GM23248 (cell line): ENCODE results near the gene CCDC15. TPM values are rescaled to one million over a fixed set of nuclear protein-coding genes. Genes with fewer than 3 reads are reported as not detected.

Experiments used
- DNase-seq: peaks from one replicate; pipeline ENCODE4 v3.0.0-alpha.2; 2015
- H2AFZ ChIP-seq: fragments of 200-600 bp; sonication (generic); 2 replicates; pipeline ENCODE4 v1.6.1; 2016; ENCODE audit warnings: antibody characterized with exemption
- H3F3A ChIP-seq: fragments of 200-600 bp; sonication (generic); 2 replicates; pipeline ENCODE4 v1.6.1; 2016; ENCODE audit warnings: mild to moderate bottlenecking, antibody characterized with exemption, mixed run types; ENCODE audit not compliant: insufficient read depth
- H3K27ac ChIP-seq: fragments of 200-600 bp; sonication (generic); 2 replicates; pipeline ENCODE4 v1.5.1; 2016; ENCODE audit warnings: mild to moderate bottlenecking
- H3K27me3 ChIP-seq: fragments of 200-600 bp; sonication (generic); replicated peaks from 2 replicates; pipeline ENCODE4 v1.6.1; 2016; ENCODE audit warnings: mild to moderate bottlenecking; ENCODE audit not compliant: insufficient read depth
- H3K36me3 ChIP-seq: fragments of 200-600 bp; sonication (generic); 2 replicates; pipeline ENCODE4 v1.6.1; 2016; ENCODE audit warnings: low read depth, mild to moderate bottlenecking
- H3K4me1 ChIP-seq: fragments of 200-600 bp; sonication (generic); 2 replicates; pipeline ENCODE4 v1.6.1; 2016; ENCODE audit warnings: mild to moderate bottlenecking; ENCODE audit not compliant: insufficient read depth
- H3K4me2 ChIP-seq: fragments of 200-600 bp; sonication (generic); one replicate; pipeline ENCODE4 v1.6.1; 2016; ENCODE audit warnings: mild to moderate bottlenecking; ENCODE audit not compliant: unreplicated experiment
- H3K4me3 ChIP-seq: fragments of 200-600 bp; sonication (generic); 2 replicates; pipeline ENCODE4 v1.5.1; 2016; ENCODE audit warnings: mild to moderate bottlenecking
- H3K79me2 ChIP-seq: fragments of 200-600 bp; sonication (generic); 2 replicates; pipeline ENCODE4 v1.6.1; 2016; ENCODE audit warnings: mild to moderate bottlenecking; ENCODE audit not compliant: insufficient read depth
- H3K9ac ChIP-seq: fragments of 200-600 bp; sonication (generic); 2 replicates; pipeline ENCODE4 v1.6.1; 2016; ENCODE audit warnings: mild to moderate bottlenecking
- H3K9me2 ChIP-seq: fragments of 200-600 bp; sonication (generic); 2 replicates; pipeline ENCODE4 v1.6.1; 2016; ENCODE audit warnings: mixed run types, mild to moderate bottlenecking, moderate library complexity; ENCODE audit not compliant: insufficient read depth
- H3K9me3 ChIP-seq: fragments of 200-600 bp; sonication (generic); one replicate; pipeline ENCODE4 v1.6.1; 2017; ENCODE audit warnings: low read depth
- H4K20me1 ChIP-seq: fragments of 200-600 bp; sonication (generic); 2 replicates; pipeline ENCODE4 v1.6.0; 2016; ENCODE audit not compliant: insufficient read depth
- EZH2 ChIP-seq: fragments of 200-600 bp; sonication (generic); IDR thresholded peaks from 2 replicates; pipeline ENCODE4 v1.6.1; 2018; ENCODE audit warnings: antibody characterized with exemption, mild to moderate bottlenecking; ENCODE audit not compliant: insufficient read depth, poor library complexity, severe bottlenecking
- EZH2phosphoT487 ChIP-seq: fragments of 200-600 bp; sonication (generic); IDR thresholded peaks from 2 replicates; pipeline ENCODE4 v1.6.1; 2018; ENCODE audit warnings: antibody characterized with exemption, moderate library complexity, mild to moderate bottlenecking, low read depth; ENCODE audit not compliant: insufficient read depth
- WGBS, 2 experiments: methylation state at CpG; one replicate each; pipeline ENCODE4 v1.1.6; 2015 to 2017; ENCODE audit warnings: low lambda C conversion rate in 2 of 2, low coverage in 1 of 2; ENCODE audit errors: missing lambda C conversion rate in 2 of 2; 5-methylcytosine and 5-hydroxymethylcytosine counted together
- in situ Hi-C: fragments of 300-500 bp; cut with MboI; formaldehyde crosslinking; loops from 2 replicates; pipeline ENCODE4 v1.15.0; 2020
- polyA plus RNA-seq: library from polyadenylated mRNA; unstranded; fragments of >200 nt; fragmentation: Nextera tagmentation; extraction: Ambion mirVana; gene quantifications from 2 replicates; pipeline ENCODE4 v1.2.1, GENCODE V29; 2016
- total RNA-seq: library from RNA; depleted of rRNA; stranded (reverse); fragments of >200 nt; shearing (Covaris generic); gene quantifications from 2 replicates; pipeline ENCODE4 v1.2.3, GENCODE V29; 2014

The CCDC15 gene
- total and polyA plus RNA-seq, 2 experiments from 2014 or later: 0.97 to 1.6 TPM

- no peak overlapping the region for H2AFZ ChIP-seq
- peak; percentile 47 for DNase-seq
Observed at GRCh38 chr11:124917115-124917637, 36.8 kb upstream of the CCDC15 start.

GRCh38 chr11:124918950-124919349 lies 35.1 kb upstream of the CCDC15 start, which contains the start of gene HEPN1:
Gene HEPN1, plus strand, starts transcription at chr11:124919250.
- 82 to 85% methylated on average over 3 of the region's 3 CpGs for WGBS, 2 experiments
- no peaks in the 10 kb centered on the region for H3K36me3 ChIP-seq
- no peaks in the 10 kb centered on the region for H3K79me2 ChIP-seq
- no peaks in the 10 kb centered on the region for H3K9me2 ChIP-seq
- no peak for DNase-seq
- H3K27ac ChIP-seq: no peak within 1 kb of the TSS
- H3K9me3 ChIP-seq: no peaks in the 10 kb centered on the region
- H4K20me1 ChIP-seq: no peaks in the 10 kb centered on the region
- in situ Hi-C loops: no loop called here
- peaks cover 9% of the 10 kb centered on the region; the same call in 1 of the 2 replicates for H3F3A ChIP-seq
- H3K4me2 ChIP-seq: no peak within 1 kb of the TSS
- no peak within 1 kb of the TSS for H2AFZ ChIP-seq
- no peak within 1 kb of the TSS for H3K9ac ChIP-seq
- TF ChIP-seq EZH2phosphoT487: no peak
- TF ChIP-seq EZH2: no peak
- H3K4me1 ChIP-seq: no peaks in the 10 kb centered on the region; the same call in 1 of the 2 replicates
- no peaks in the 10 kb centered on the region for H3K27me3 ChIP-seq
- H3K4me3 ChIP-seq: no peak within 1 kb of the TSS

More at GRCh38 chr11:124917115-124917637, 36.8 kb upstream of the CCDC15 start:
- no peaks in the 10 kb centered on the region for H3K36me3 ChIP-seq
- no peaks in the 10 kb centered on the region for H3K27me3 ChIP-seq
- in situ Hi-C loops: no loop called here
- 93% methylated on average over 6 of the region's 6 CpGs for WGBS, 2 experiments
- no peaks in the 10 kb centered on the region; the same call in 1 of the 2 replicates for H3K4me1 ChIP-seq
- H3F3A ChIP-seq: peaks cover 9% of the 10 kb centered on the region; the same call in 1 of the 2 replicates
- H3K4me2 ChIP-seq: no peak overlapping the region
- TF ChIP-seq EZH2 (no peak), EZH2phosphoT487 (no peak)
- H3K27ac ChIP-seq: no peak overlapping the region
- no peak overlapping the region for H3K9ac ChIP-seq
- H3K9me3 ChIP-seq: no peaks in the 10 kb centered on the region
- H3K4me3 ChIP-seq: no peak overlapping the region
- no peaks in the 10 kb centered on the region for H3K9me2 ChIP-seq
- H4K20me1 ChIP-seq: no peaks in the 10 kb centered on the region
- no peaks in the 10 kb centered on the region for H3K79me2 ChIP-seq

- H3K4me1 ChIP-seq: no peaks in the 10 kb centered on the region; the same call in 1 of the 2 replicates
- no peak overlapping the region for H3K4me2 ChIP-seq
- no peaks in the 10 kb centered on the region for H3K27me3 ChIP-seq
- in situ Hi-C loops: no loop called here
- H3K9ac ChIP-seq: no peak overlapping the region
- H4K20me1 ChIP-seq: no peaks in the 10 kb centered on the region
- H3K9me2 ChIP-seq: no peaks in the 10 kb centered on the region
- WGBS, 2 experiments: 96 to 97% methylated on average over 2 of the region's 2 CpGs
- DNase-seq: no peak
- 0 out of 2 replicates have a peak overlapping the region, but pooled peaks have one; percentile 91 for H2AFZ ChIP-seq
- H3F3A ChIP-seq: peaks cover 9% of the 10 kb centered on the region; the same call in 1 of the 2 replicates
- TF ChIP-seq EZH2: no peak
- no peak for TF ChIP-seq EZH2phosphoT487
- H3K9me3 ChIP-seq: no peaks in the 10 kb centered on the region
- no peaks in the 10 kb centered on the region for H3K36me3 ChIP-seq
- no peak overlapping the region for H3K4me3 ChIP-seq
- H3K79me2 ChIP-seq: no peaks in the 10 kb centered on the region
- H3K27ac ChIP-seq: no peak overlapping the region
Observed at GRCh38 chr11:124919898-124920297, 34.1 kb upstream of the CCDC15 start.

- H3K9me2 ChIP-seq: no peaks in the 10 kb centered on the region
- H3K9me3 ChIP-seq: no peaks in the 10 kb centered on the region
- no peaks in the 10 kb centered on the region for H3K79me2 ChIP-seq
- no peaks in the 10 kb centered on the region for H4K20me1 ChIP-seq
- DNase-seq: no peak
- H3K4me3 ChIP-seq: peak overlapping the region; percentile 66; the same call in 1 of the 2 replicates
- peak overlapping the region; percentile 91 for H2AFZ ChIP-seq
- H3K9ac ChIP-seq: no peak overlapping the region
- H3K4me2 ChIP-seq: peak overlapping the region; percentile 65
- no peak overlapping the region for H3K27ac ChIP-seq
- H3F3A ChIP-seq: peaks cover 4% of the 10 kb centered on the region; the same call in 1 of the 2 replicates
- no peaks in the 10 kb centered on the region; the same call in 1 of the 2 replicates for H3K4me1 ChIP-seq
- 93 to 95% methylated on average over 5 of the region's 5 CpGs for WGBS, 2 experiments
- no peaks in the 10 kb centered on the region for H3K36me3 ChIP-seq
- TF ChIP-seq EZH2phosphoT487 (no peak), EZH2 (no peak)
- H3K27me3 ChIP-seq: no peaks in the 10 kb centered on the region
- in situ Hi-C loops: no loop called here
Observed at GRCh38 chr11:124920356-124920755, 33.6 kb upstream of the CCDC15 start.
